ENCODE data around the gene HEG1. TPM values are rescaled to one million over a fixed set of nuclear protein-coding genes. Genes with fewer than 3 reads are reported as not detected.

HEG1 gene
- polyA plus RNA-seq, 1 experiment, result 98.3 TPM

DNA sequence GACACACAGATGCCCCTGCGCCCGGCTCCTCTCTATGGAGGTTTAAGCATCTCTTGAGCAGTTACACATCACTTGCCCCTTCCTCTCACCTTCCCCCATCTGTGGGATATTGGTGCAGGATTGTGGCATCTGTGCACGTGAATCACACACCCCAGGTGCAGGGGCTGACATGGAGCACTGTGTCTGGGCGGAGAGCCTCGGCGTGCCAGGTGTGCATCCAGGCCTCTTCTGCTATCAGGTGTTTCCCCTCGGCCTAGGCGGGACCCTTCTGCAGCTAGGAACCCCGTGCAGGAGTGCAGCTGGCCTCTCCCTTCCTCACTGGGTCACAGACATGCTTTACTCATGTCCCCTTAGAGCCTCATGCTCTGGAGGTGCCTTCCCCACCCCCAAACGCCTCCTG, 87.8 kb downstream of the HEG1 start:
- Histone ChIP-seq H3K4me3 (ENCODE audit: low read depth, low read length) (no peak overlapping the region), H3K9me3 (ENCODE audit: control insufficient read depth, insufficient read depth, low read length) (no peaks in the 10 kb centered on the region), H3K27ac (ENCODE audit: low read depth, low read length) (no peak overlapping the region), H3K27me3 (ENCODE audit: control insufficient read depth, insufficient read depth, low read length) (no peaks in the 10 kb centered on the region)
- POLR2A ChIA-PET, result no interaction called here
- CTCF ChIA-PET, result no interaction called here
- TF ChIP-seq, protein P1, sequence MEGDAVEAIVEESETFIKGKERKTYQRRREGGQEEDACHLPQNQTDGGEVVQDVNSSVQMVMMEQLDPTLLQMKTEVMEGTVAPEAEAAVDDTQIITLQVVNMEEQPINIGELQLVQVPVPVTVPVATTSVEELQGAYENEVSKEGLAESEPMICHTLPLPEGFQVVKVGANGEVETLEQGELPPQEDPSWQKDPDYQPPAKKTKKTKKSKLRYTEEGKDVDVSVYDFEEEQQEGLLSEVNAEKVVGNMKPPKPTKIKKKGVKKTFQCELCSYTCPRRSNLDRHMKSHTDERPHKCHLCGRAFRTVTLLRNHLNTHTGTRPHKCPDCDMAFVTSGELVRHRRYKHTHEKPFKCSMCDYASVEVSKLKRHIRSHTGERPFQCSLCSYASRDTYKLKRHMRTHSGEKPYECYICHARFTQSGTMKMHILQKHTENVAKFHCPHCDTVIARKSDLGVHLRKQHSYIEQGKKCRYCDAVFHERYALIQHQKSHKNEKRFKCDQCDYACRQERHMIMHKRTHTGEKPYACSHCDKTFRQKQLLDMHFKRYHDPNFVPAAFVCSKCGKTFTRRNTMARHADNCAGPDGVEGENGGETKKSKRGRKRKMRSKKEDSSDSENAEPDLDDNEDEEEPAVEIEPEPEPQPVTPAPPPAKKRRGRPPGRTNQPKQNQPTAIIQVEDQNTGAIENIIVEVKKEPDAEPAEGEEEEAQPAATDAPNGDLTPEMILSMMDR (IDR thresholded peaks at IDR 0.05; ENCODE audit: low read depth, low read length), result no peak
- DNase-seq (ENCODE audit: low read depth, low spot score), result no peak

DNA sequence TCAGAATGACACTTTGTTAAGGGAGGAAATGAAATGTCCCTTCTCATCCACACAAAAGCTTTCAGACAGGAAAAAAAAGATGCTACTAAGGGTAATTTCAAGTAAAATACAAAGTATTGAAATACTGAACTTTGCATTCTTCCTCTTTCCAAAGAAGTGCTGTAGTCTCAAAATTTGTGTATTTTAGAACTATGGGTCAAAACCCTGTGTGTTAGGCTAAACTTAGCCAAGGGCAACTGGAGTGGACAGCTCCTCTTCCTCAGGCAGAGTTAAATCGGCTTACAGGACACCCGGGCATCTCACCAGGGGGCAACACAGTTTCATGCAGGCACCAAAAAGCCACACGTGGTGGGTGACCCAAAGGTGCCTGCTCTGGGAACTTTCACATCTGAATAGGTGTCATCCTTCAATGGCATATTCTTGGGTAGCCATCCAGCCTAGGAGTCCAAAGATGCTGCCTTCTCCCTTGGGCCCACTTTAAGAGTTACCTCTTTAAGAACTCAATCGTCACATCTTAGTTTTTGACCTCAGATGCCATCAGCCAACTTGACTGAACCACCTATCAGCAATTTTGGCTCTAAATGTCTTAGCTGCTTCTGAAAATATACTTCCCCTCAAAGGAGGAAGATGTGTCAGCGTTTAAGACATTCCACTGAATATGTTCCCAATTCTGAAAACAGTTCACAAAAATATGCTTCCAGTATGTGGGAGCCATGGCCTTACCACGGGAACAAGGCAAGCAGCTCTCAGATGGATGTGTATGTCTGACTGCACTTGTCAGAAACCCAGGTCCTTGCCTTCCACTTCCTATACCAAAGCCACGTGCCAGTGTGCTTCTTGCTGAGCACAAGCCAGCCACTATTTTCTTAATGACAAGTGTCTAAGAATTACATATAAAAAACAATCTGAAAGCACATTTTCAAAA, 89.0 kb downstream of the HEG1 start:
- no peaks in the 10 kb centered on the region for H3K27me3 ChIP-seq (ENCODE audit: control insufficient read depth, insufficient read depth, low read length)
- ChIA-PET POLR2A (no interaction called here), CTCF (interaction anchor here (1.1 kb wide), 1 partner anchor 618 kb away, joined by 3 read pairs; no protein-coding TSS in a partner anchor)
- DNase-seq (ENCODE audit: low read depth, low spot score), result no peak
- H3K27ac ChIP-seq (ENCODE audit: low read depth, low read length), result no peak overlapping the region
- no peaks in the 10 kb centered on the region for H3K9me3 ChIP-seq (ENCODE audit: control insufficient read depth, insufficient read depth, low read length)
- no peak overlapping the region for H3K4me3 ChIP-seq (ENCODE audit: low read depth, low read length)
- TF ChIP-seq, protein P1 (IDR thresholded peaks at IDR 0.05; ENCODE audit: low read depth, low read length), result no peak

DNA sequence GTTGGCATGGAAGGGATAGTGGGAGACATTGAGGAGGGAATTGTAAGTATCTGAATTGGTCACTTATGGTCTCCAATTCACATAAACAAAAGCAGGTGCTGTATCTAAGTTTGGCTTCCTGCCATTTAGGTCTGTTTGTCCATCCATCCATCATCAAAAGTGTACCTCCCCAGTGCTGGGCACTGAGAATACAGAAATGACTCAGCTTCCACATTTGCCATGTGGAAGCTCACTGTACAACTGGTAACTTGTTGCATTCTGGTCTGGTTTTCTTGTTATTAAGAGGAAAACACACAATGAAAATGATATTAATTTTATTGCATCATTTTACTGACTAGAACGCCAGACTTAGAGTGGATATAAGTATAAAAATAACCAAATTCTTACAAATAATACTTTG, 90.4 kb downstream of the HEG1 start:
- POLR2A ChIA-PET, result no interaction called here
- Histone ChIP-seq H3K9me3 (ENCODE audit: control insufficient read depth, insufficient read depth, low read length) (no peaks in the 10 kb centered on the region), H3K27me3 (ENCODE audit: control insufficient read depth, insufficient read depth, low read length) (no peaks in the 10 kb centered on the region), H3K27ac (ENCODE audit: low read depth, low read length) (no peak overlapping the region), H3K4me3 (ENCODE audit: low read depth, low read length) (no peak overlapping the region)
- DNase-seq (ENCODE audit: low read depth, low spot score), result no peak
- CTCF ChIA-PET, result interaction anchor here (1.2 kb wide), 1 partner anchor 64 kb away, joined by 3 read pairs; no protein-coding TSS in a partner anchor
- TF ChIP-seq, protein P1 (IDR thresholded peaks at IDR 0.05; ENCODE audit: low read depth, low read length), result no peak

DNA sequence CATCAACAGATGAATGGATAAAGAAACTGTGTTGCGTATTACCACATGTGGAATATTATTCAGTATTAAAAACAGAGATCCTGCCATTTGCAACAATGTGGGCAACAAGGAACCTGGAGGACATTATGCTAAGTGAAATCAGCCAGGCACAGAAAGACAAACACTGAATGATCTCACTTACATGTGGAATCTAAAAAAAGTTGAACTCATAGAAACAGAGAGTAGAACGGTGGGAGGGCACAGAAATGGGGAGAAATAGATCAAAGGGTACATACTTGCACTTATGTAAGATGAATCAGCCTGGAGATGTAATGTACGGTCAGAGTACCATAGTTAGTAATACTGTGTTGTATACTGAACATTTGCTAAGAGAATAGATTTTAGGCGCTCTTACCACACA, 91.4 kb downstream of the HEG1 start:
- no peaks in the 10 kb centered on the region for H3K27me3 ChIP-seq (ENCODE audit: control insufficient read depth, insufficient read depth, low read length)
- H3K27ac ChIP-seq (ENCODE audit: low read depth, low read length), result no peak overlapping the region
- peak; percentile 34 for DNase-seq (ENCODE audit: low read depth, low spot score)
- H3K9me3 ChIP-seq (ENCODE audit: control insufficient read depth, insufficient read depth, low read length), result no peaks in the 10 kb centered on the region
- CTCF ChIA-PET, result no interaction called here
- no peak overlapping the region for H3K4me3 ChIP-seq (ENCODE audit: low read depth, low read length)
- POLR2A ChIA-PET, result no interaction called here
- TF ChIP-seq, protein P1 (IDR thresholded peaks at IDR 0.05; ENCODE audit: low read depth, low read length), result no peak

DNA sequence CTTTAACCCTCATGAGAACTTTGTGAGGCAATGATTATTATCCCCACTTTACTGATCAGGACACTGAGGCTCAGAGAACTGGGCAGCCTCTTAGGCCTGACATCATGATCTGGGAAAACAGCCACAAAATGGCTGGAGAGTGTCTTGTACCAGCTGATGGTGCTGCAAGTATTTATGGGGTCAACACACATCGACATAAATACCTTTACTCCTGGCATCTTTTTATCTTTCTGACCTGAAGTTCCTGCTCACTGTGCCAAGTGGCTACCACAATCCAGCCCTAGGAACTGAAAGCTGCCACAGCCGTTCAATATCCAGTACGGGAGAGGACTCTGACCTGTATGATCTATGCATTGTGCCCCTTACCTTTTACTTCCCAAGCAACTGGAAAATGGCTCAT, 92.0 kb downstream of the HEG1 start:
- TF ChIP-seq, protein P1 (IDR thresholded peaks at IDR 0.05; ENCODE audit: low read depth, low read length), result no peak
- POLR2A ChIA-PET, result no interaction called here
- no peaks in the 10 kb centered on the region for H3K9me3 ChIP-seq (ENCODE audit: control insufficient read depth, insufficient read depth, low read length)
- H3K27ac ChIP-seq (ENCODE audit: low read depth, low read length), result no peak overlapping the region
- H3K4me3 ChIP-seq (ENCODE audit: low read depth, low read length), result no peak overlapping the region
- no peak for DNase-seq (ENCODE audit: low read depth, low spot score)
- CTCF ChIA-PET, result no interaction called here
- no peaks in the 10 kb centered on the region for H3K27me3 ChIP-seq (ENCODE audit: control insufficient read depth, insufficient read depth, low read length)
